MM.1S (cell line): ENCODE results near the gene HINFP.

Experiments used
- CTCF ChIP-seq: fragments of 300-600 bp; sonication (generic); IDR thresholded peaks from 2 replicates; pipeline ENCODE4 v1.5.1; 2016; ENCODE audit warnings: antibody characterized with exemption, low read length, mixed read lengths
- EZH2 ChIP-seq: fragments of 300-600 bp; sonication (generic); optimal IDR thresholded peaks from 2 replicates; pipeline ENCODE3; 2017; ENCODE audit warnings: low read depth, mild to moderate bottlenecking, antibody characterized with exemption, low read length, mixed read lengths
- EZH2phosphoT487 ChIP-seq: fragments of 300-600 bp; sonication (generic); IDR thresholded peaks from 2 replicates; pipeline ENCODE4 v1.6.1; 2018; ENCODE audit warnings: antibody characterized with exemption, low read length

DNA sequence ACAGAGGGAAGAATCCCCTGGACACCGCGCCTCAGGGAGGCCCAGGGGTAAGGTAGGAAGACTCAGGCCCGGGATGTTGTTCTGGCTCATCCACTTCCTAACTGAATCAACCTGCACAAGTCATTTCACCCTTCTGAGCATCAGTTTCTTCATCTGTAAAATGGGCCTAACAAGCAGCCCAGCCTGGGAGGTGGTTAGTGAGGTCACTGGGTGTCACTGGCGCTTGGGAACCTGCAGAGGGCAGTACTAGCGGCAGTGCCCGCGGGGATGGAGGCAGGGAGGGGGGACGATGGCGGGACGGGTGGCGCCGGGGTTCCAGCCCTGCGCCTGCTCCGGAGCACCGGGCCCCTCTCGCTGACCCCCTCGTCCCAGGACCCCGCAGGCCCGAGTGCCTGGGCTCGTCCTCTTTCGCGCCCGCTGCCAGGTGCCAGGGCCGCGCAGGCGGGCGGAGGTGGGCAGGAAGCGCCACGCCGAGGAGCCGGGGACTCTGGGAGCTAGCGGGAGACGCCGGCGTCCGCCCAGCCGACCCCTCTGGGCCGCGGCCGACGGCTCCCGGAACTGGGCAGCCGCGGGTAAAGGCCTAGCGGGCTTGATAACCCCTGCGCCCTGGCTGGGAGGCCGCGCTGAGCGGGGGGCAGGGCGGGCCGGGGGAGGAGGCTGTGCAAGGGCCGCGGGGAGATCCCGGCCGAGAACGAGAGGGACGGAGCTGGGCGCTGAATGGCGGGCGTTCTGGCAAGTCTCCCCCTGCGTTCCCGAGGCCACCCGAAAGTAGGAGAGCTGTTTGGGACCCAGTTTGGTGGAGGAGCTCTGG is 47.3 kb downstream of the HINFP start, which contains the start of gene NLRX1:
- TF ChIP-seq CTCF (peak; percentile 95), EZH2 (no peak), EZH2phosphoT487 (no peak)
